Calu3 (cell line): ENCODE measurements around the gene C4orf50. TPM values are rescaled to one million over a fixed set of nuclear protein-coding genes. Genes with fewer than 3 reads are reported as not detected.

Experiments
- BruUV-seq: library from RNA; stranded (reverse); fragments of 400-500 nt; replicated peaks from 2 replicates; lab custom pipeline; 2021; lab: Mats Ljungman, UMichigan
- CTCF ChIA-PET: fragments of 300-600 bp; sonication (Branson Sonifier 250); formaldehyde crosslinking; loops from one replicate; lab custom pipeline; 2022; ENCODE audit warnings: antibody characterized with exemption; lab: Charles Lee
- DNase-seq: peaks from one replicate; pipeline ENCODE4 v3.0.0; 2022
- H3K27ac Mint-ChIP-seq: one replicate; pipeline ENCODE4 v1.8.0; 2022; ENCODE audit warnings: mixed read lengths; ENCODE audit not compliant: unreplicated experiment
- H3K27me3 Mint-ChIP-seq: one replicate; pipeline ENCODE4 v1.8.0; 2022; ENCODE audit warnings: mixed read lengths; ENCODE audit not compliant: unreplicated experiment
- H3K36me3 Mint-ChIP-seq: one replicate; pipeline ENCODE4 v1.8.0; 2022; ENCODE audit warnings: mild to moderate bottlenecking, moderate library complexity, mixed read lengths; ENCODE audit not compliant: insufficient read depth, unreplicated experiment
- H3K4me1 Mint-ChIP-seq: one replicate; pipeline ENCODE4 v1.8.0; 2022; ENCODE audit warnings: mild to moderate bottlenecking, low read depth, mixed read lengths; ENCODE audit not compliant: unreplicated experiment
- H3K4me3 Mint-ChIP-seq: one replicate; pipeline ENCODE4 v1.8.0; 2022; ENCODE audit warnings: mild to moderate bottlenecking, low read depth, moderate library complexity, mixed read lengths; ENCODE audit not compliant: unreplicated experiment
- H3K9me3 Mint-ChIP-seq: one replicate; pipeline ENCODE4 v1.8.0; 2022; ENCODE audit warnings: low read depth, mixed read lengths; ENCODE audit not compliant: unreplicated experiment
- intact Hi-C: fragments of 100-400 bp; cut with micrococcal nuclease; formaldehyde crosslinking; loops from one replicate; pipeline ENCODE4 v1.10.0; 2022; ENCODE audit not compliant: unreplicated experiment
- total RNA-seq: library from RNA; stranded (reverse); gene quantifications from 2 replicates; pipeline ENCODE4 v1.2.3, GENCODE V29; 2022
- TF ChIP-seq, protein P1 (sequence below): fragments of 200-600 bp; IDR thresholded peaks from one replicate; pipeline ENCODE4 v1.8.0; 2022; ENCODE audit warnings: antibody characterized with exemption; ENCODE audit not compliant: unreplicated experiment

C4orf50 gene
- total RNA-seq, 1 experiment from 2014 or later, result not detected

DNA sequence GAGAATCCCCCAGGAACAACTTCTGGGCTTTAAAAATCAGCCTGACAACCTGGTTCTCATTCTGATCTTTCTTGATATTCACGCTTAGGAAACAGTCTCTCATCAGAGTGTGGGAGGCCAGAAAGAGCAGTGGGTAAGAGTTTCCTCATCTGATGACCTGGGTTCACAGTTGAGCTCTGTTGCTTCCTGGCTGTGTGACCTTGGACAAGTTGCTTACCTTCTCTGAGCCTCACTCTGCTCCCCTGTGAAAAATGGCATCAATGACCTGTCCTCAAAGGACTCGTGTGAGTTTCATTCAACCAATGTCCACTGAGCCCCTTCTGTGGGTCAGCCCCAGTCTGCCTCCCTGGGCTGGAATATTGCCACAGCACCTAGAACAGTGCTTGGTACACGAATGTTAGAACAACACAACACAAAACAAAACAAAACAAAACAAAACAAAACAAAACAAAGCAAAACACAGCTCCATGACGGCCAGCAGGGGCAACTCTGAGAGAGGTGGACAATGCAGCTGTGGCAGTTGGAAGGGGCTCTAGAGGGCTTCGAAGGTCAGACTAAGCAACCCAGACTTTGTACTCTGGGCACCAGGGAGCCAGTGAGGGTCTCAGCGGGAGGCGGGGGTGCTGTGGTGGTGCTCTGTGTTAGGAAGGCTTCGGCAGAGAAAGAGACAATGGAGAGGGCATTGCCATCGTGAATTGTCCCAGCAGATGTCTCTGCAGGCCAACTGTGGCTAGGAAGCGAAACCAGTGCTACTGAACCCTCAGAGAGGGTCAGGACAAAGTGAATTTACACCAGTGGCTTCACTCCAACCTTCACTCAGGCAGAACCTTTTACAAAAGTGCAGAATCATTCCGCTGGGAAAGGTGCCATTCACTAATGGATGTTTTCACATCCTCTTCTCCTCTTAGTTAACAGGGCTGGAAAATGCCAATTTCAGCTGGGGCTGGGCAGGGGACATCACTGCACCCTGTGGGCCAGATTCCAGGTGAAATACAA, 14.3 kb upstream of the C4orf50 start:
- no peak overlapping the region for H3K27ac Mint-ChIP-seq
- no peak overlapping the region for H3K4me3 Mint-ChIP-seq
- TF ChIP-seq, protein P1, sequence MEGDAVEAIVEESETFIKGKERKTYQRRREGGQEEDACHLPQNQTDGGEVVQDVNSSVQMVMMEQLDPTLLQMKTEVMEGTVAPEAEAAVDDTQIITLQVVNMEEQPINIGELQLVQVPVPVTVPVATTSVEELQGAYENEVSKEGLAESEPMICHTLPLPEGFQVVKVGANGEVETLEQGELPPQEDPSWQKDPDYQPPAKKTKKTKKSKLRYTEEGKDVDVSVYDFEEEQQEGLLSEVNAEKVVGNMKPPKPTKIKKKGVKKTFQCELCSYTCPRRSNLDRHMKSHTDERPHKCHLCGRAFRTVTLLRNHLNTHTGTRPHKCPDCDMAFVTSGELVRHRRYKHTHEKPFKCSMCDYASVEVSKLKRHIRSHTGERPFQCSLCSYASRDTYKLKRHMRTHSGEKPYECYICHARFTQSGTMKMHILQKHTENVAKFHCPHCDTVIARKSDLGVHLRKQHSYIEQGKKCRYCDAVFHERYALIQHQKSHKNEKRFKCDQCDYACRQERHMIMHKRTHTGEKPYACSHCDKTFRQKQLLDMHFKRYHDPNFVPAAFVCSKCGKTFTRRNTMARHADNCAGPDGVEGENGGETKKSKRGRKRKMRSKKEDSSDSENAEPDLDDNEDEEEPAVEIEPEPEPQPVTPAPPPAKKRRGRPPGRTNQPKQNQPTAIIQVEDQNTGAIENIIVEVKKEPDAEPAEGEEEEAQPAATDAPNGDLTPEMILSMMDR, result no peak
- no peaks in the 10 kb centered on the region for H3K9me3 Mint-ChIP-seq
- CTCF ChIA-PET, result no interaction called here
- DNase-seq, result no peak
- intact Hi-C loops, result no loop called here
- H3K36me3 Mint-ChIP-seq, result no peaks in the 10 kb centered on the region
- no TSS peak for BruUV-seq
- no peaks in the 10 kb centered on the region for H3K4me1 Mint-ChIP-seq
- H3K27me3 Mint-ChIP-seq, result peaks cover 12% of the 10 kb centered on the region

DNA sequence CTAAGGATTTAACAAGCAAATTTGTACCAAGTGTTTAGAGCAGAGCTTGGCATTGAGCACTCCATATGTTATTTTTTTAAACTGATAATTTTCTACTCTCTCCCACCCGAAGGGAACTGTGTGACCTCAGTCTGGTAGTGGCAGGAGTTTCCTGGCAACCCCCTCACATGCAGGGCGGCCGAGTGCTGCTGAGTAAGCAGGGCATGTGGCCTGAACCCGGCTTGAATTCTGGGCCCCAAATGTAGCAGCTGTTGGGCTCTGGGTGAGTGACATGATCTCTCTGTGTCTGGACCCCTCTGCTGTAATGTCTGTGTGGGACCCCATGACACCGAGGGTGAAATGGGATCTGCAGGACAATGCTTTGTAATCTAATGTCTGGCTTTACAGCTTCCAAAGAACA, 13.6 kb upstream of the C4orf50 start:
- H3K27me3 Mint-ChIP-seq, result peaks cover 12% of the 10 kb centered on the region
- CTCF ChIA-PET, result no interaction called here
- no TSS peak for BruUV-seq
- no peak overlapping the region for H3K27ac Mint-ChIP-seq
- no peak for DNase-seq
- intact Hi-C loops, result no loop called here
- no peaks in the 10 kb centered on the region for H3K36me3 Mint-ChIP-seq
- no peaks in the 10 kb centered on the region for H3K9me3 Mint-ChIP-seq
- TF ChIP-seq, protein P1, result no peak
- H3K4me3 Mint-ChIP-seq, result no peak overlapping the region
- H3K4me1 Mint-ChIP-seq, result no peaks in the 10 kb centered on the region

DNA sequence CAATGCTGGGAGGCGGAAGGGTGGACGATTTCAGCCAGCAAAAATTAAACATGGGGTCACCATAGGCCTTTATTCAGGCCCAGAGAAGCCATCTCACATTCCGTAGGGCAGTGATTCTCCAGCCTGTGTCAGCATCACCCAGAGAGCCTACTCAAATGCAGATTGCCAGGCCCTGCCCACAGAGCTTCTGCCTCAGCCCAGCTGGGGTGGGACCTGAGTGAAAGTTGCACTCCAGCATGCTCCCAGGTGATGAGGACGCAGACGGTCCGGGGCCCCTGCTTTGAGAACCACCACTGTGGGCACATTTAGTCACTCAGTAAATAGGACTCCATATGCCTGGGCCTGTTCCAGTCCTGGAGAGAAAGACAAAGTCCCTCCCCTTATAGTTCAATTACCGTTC, 12.4 kb upstream of the C4orf50 start:
- Mint-ChIP-seq H3K36me3 (no peaks in the 10 kb centered on the region), H3K4me1 (no peaks in the 10 kb centered on the region), H3K4me3 (no peak overlapping the region), H3K27ac (no peak overlapping the region), H3K27me3 (peaks cover 22% of the 10 kb centered on the region), H3K9me3 (no peaks in the 10 kb centered on the region)
- TF ChIP-seq, protein P1, result no peak
- no peak for DNase-seq
- CTCF ChIA-PET, result no interaction called here
- intact Hi-C loops, result no loop called here
- no TSS peak for BruUV-seq

DNA sequence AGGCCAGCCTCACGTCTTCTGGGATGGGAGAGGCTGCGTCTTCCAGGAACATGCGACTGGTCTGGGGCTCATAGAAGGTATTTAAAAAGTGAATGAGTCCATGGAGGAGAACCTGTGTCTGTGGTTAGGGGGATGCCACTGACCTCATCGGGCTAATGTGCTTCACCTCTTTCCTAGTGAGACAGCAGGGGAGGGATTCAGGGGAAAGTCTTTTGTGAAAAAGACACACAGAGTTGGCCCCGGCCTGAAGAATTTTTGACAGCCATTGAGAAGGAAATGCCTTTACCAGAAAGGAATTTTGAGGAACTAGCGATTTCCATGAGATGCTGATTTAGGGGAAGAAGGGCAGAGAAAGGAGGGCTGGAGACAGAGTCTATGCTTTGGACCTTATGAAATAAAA, 11.0 kb upstream of the C4orf50 start:
- Mint-ChIP-seq H3K4me1 (no peaks in the 10 kb centered on the region), H3K4me3 (no peak overlapping the region), H3K27ac (no peak overlapping the region), H3K36me3 (no peaks in the 10 kb centered on the region), H3K27me3 (peaks cover 27% of the 10 kb centered on the region), H3K9me3 (no peaks in the 10 kb centered on the region)
- CTCF ChIA-PET, result no interaction called here
- intact Hi-C loops, result no loop called here
- TF ChIP-seq, protein P1, result no peak
- no peak for DNase-seq
- BruUV-seq, result no TSS peak
